GM23338 (cell line): ENCODE results near the gene LRRC3B. TPM values are rescaled to one million over a fixed set of nuclear protein-coding genes. Genes with fewer than 3 reads are reported as not detected.

Experiments used
- ATAC-seq: fragments of 200-7000 bp; cut with Tn5 transposase; 3 replicates; pipeline ENCODE4 v1.9.1; 2020
- DNase-seq: peaks from one replicate; pipeline ENCODE4 v3.0.0-alpha.2; 2015; ENCODE audit warnings: low spot score
- H2AFZ ChIP-seq: fragments of 200-600 bp; sonication (generic); 2 replicates; pipeline ENCODE4 v1.8.0; 2016; ENCODE audit warnings: antibody characterized with exemption, mild to moderate bottlenecking, moderate library complexity
- H3F3A ChIP-seq: fragments of 200-600 bp; sonication (generic); replicated peaks from 2 replicates; pipeline ENCODE4 v1.8.0; 2017; ENCODE audit warnings: antibody characterized with exemption, mixed run types, low read depth
- H3K27ac ChIP-seq: fragments of 200-600 bp; sonication (generic); 2 replicates; pipeline ENCODE4 v1.6.1; 2016; ENCODE audit warnings: low read depth
- H3K27me3 ChIP-seq: fragments of 200-600 bp; sonication (generic); 2 replicates; pipeline ENCODE4 v1.8.0; 2016; ENCODE audit warnings: mild to moderate bottlenecking, mixed run types, moderate library complexity; ENCODE audit not compliant: insufficient read depth
- H3K36me3 ChIP-seq: fragments of 200-600 bp; sonication (generic); 2 replicates; pipeline ENCODE4 v1.8.0; 2016; ENCODE audit warnings: mild to moderate bottlenecking; ENCODE audit not compliant: insufficient read depth
- H3K4me1 ChIP-seq: fragments of 200-600 bp; sonication (generic); 2 replicates; pipeline ENCODE4 v1.8.0; 2016; ENCODE audit warnings: mild to moderate bottlenecking, moderate library complexity; ENCODE audit not compliant: insufficient read depth
- H3K4me2 ChIP-seq: fragments of 200-600 bp; sonication (generic); 2 replicates; pipeline ENCODE4 v1.7.1; 2017; ENCODE audit warnings: mixed run types
- H3K4me3 ChIP-seq: fragments of 200-600 bp; sonication (generic); 2 replicates; pipeline ENCODE4 v1.6.1; 2016; ENCODE audit warnings: mixed run types
- H3K79me2 ChIP-seq: fragments of 200-600 bp; sonication (generic); replicated peaks from 2 replicates; pipeline ENCODE4 v1.8.0; 2017; ENCODE audit warnings: mild to moderate bottlenecking; ENCODE audit not compliant: insufficient read depth
- H3K9me2 ChIP-seq: fragments of 200-600 bp; sonication (generic); 2 replicates; pipeline ENCODE4 v1.8.0; 2017; ENCODE audit not compliant: insufficient read depth
- H4K20me1 ChIP-seq: fragments of 200-600 bp; sonication (generic); replicated peaks from 2 replicates; pipeline ENCODE4 v1.8.0; 2017; ENCODE audit warnings: mild to moderate bottlenecking; ENCODE audit not compliant: insufficient read depth
- H3K27ac Mint-ChIP-seq: 2 replicates; pipeline ENCODE4 v1.8.0; 2020; ENCODE audit warnings: inconsistent platforms, mild to moderate bottlenecking, moderate library complexity, mixed read lengths
- H3K27me3 Mint-ChIP-seq: 3 replicates; pipeline ENCODE4 v1.8.0; 2022; ENCODE audit warnings: low read depth, mild to moderate bottlenecking, moderate library complexity, mixed read lengths, inconsistent platforms; ENCODE audit not compliant: insufficient read depth, poor library complexity
- H3K36me3 Mint-ChIP-seq: 3 replicates; pipeline ENCODE4 v1.8.0; 2021; ENCODE audit warnings: low read depth, mild to moderate bottlenecking, inconsistent platforms, moderate library complexity, mixed read lengths
- H3K4me1 Mint-ChIP-seq: 3 replicates; pipeline ENCODE4 v1.8.0; 2020; ENCODE audit warnings: mild to moderate bottlenecking, inconsistent platforms, mixed read lengths
- H3K4me3 Mint-ChIP-seq: 3 replicates; pipeline ENCODE4 v1.8.0; 2021; ENCODE audit warnings: moderate library complexity, mild to moderate bottlenecking, inconsistent platforms, mixed read lengths
- H3K9me3 Mint-ChIP-seq: 3 replicates; pipeline ENCODE4 v1.8.0; 2020; ENCODE audit warnings: moderate library complexity, mild to moderate bottlenecking, inconsistent platforms, mixed read lengths
- CREB1 ChIP-seq: fragments of 250-450 bp; sonication (Bioruptor Pico); IDR thresholded peaks from 2 replicates; pipeline ENCODE4 v1.5.0; 2020; ENCODE audit warnings: low read depth, mild to moderate bottlenecking, moderate library complexity
- EZH2 ChIP-seq: fragments of 200-600 bp; sonication (generic); IDR thresholded peaks from one replicate; pipeline ENCODE4 v1.8.0; 2017; ENCODE audit warnings: antibody characterized with exemption, mild to moderate bottlenecking, low read depth; ENCODE audit not compliant: unreplicated experiment
- EZH2phosphoT487 ChIP-seq: fragments of 200-600 bp; sonication (generic); IDR thresholded peaks from one replicate; pipeline ENCODE4 v1.8.1; 2018; ENCODE audit warnings: antibody characterized with exemption; ENCODE audit not compliant: unreplicated experiment
- JUNB ChIP-seq: IDR thresholded peaks from one replicate; pipeline ENCODE4 v1.6.1; 2016; ENCODE audit warnings: antibody characterized with exemption; ENCODE audit not compliant: unreplicated experiment
- NANOG ChIP-seq: IDR thresholded peaks from 2 replicates; pipeline ENCODE4 v1.6.1; 2016; ENCODE audit warnings: antibody characterized with exemption, borderline replicate concordance
- POLR2AphosphoS5 ChIP-seq: IDR thresholded peaks from 2 replicates; pipeline ENCODE4 v1.6.1; 2016; ENCODE audit warnings: antibody characterized with exemption, low read depth
- REST ChIP-seq: IDR thresholded peaks from one replicate; pipeline ENCODE4 v1.6.1; 2018; ENCODE audit warnings: antibody characterized with exemption; ENCODE audit not compliant: unreplicated experiment
- STAT1 ChIP-seq: IDR thresholded peaks from one replicate; pipeline ENCODE4 v1.6.1; 2016; ENCODE audit warnings: antibody characterized with exemption; ENCODE audit not compliant: unreplicated experiment
- ZNF114 ChIP-seq: fragments of 250-450 bp; sonication (Bioruptor Pico); IDR thresholded peaks from 2 replicates; pipeline ENCODE4 v1.5.0; 2020; ENCODE audit warnings: mild to moderate bottlenecking, moderate library complexity
- ZNF331 ChIP-seq: fragments of 250-450 bp; sonication (Bioruptor Pico); IDR thresholded peaks from 2 replicates; pipeline ENCODE4 v1.5.0; 2020; ENCODE audit warnings: low read depth, mild to moderate bottlenecking, moderate library complexity
- ZNF462 ChIP-seq: fragments of 250-450 bp; sonication (Bioruptor Pico); IDR thresholded peaks from 2 replicates; pipeline ENCODE4 v1.5.0; 2020; ENCODE audit warnings: mild to moderate bottlenecking, moderate library complexity
- polyA plus RNA-seq: library from polyadenylated mRNA; unstranded; fragments of >200 nt; fragmentation: Nextera tagmentation; extraction: Ambion mirVana; gene quantifications from 2 replicates; pipeline ENCODE4 v1.2.1, GENCODE V29; 2016
- total RNA-seq: library from RNA; depleted of rRNA; stranded (reverse); fragments of >200 nt; shearing (Covaris generic); gene quantifications from 2 replicates; pipeline ENCODE4 v1.2.3, GENCODE V29; 2014
- TF ChIP-seq, protein P1 (sequence below): IDR thresholded peaks from 2 replicates; pipeline ENCODE4 v1.6.1; 2016; ENCODE audit warnings: antibody characterized with exemption
- TF ChIP-seq, protein P2 (sequence below), 2 experiments: fragments of 200-600 bp in 1 of 2; sonication (generic) in 1 of 2; conservative IDR thresholded peaks; 2 replicates each; pipeline versions ENCODE4 v1.5.1 to v1.6.1; 2016 to 2017; ENCODE audit warnings: antibody characterized with exemption in 2 of 2, low read depth in 2 of 2, mild to moderate bottlenecking in 2 of 2, moderate library complexity in 1 of 2

The LRRC3B gene
- total and polyA plus RNA-seq, 2 experiments from 2014 or later, result 7.1 to 13.2 TPM

DNA sequence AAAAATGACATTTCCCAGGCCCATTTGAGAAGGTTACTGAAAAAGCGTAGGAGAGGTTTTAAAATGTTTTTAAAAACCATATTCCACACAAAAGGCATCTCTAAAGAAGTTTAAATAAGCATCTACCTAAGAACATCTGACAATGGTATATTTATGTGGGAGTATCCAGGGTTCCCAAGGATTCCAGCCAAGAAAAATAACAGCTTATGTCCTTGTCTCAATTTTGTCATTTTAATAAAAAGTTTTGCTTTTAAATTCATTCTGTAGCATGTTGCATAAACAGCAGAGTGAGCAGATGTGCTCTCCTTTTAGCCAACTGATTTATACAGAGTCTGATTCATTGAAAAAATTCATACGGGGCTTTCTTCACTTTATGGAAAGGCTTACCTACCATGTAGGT, 129.9 kb downstream of the LRRC3B start:
- Mint-ChIP-seq H3K27me3 (no peaks in the 10 kb centered on the region), H3K9me3 (peaks cover 4% of the 10 kb centered on the region; the same call in 1 of the 3 replicates), H3K36me3 (no peaks in the 10 kb centered on the region), H3K4me3 (no peak overlapping the region), H3K27ac (no peak overlapping the region), H3K4me1 (no peaks in the 10 kb centered on the region)
- Histone ChIP-seq H3K4me1 (no peaks in the 10 kb centered on the region), H3K4me3 (no peak overlapping the region), H4K20me1 (no peaks in the 10 kb centered on the region), H3K27ac (no peak overlapping the region), H3K4me2 (no peak overlapping the region), H3K36me3 (no peaks in the 10 kb centered on the region), H3F3A (no peaks in the 10 kb centered on the region), H3K27me3 (no peaks in the 10 kb centered on the region), H3K9me2 (no peaks in the 10 kb centered on the region), H3K79me2 (no peaks in the 10 kb centered on the region), H2AFZ (no peak overlapping the region)
- ATAC-seq (no peak), DNase-seq (no peak)
- TF ChIP-seq, protein P1, sequence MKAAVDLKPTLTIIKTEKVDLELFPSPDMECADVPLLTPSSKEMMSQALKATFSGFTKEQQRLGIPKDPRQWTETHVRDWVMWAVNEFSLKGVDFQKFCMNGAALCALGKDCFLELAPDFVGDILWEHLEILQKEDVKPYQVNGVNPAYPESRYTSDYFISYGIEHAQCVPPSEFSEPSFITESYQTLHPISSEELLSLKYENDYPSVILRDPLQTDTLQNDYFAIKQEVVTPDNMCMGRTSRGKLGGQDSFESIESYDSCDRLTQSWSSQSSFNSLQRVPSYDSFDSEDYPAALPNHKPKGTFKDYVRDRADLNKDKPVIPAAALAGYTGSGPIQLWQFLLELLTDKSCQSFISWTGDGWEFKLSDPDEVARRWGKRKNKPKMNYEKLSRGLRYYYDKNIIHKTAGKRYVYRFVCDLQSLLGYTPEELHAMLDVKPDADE, result no peak
- no peak for TF ChIP-seq ZNF114 (CRISPR knock-in tag)
- TF ChIP-seq EZH2phosphoT487, result no peak
- no peak for TF ChIP-seq NANOG
- no peak for TF ChIP-seq POLR2AphosphoS5
- TF ChIP-seq, protein P2, sequence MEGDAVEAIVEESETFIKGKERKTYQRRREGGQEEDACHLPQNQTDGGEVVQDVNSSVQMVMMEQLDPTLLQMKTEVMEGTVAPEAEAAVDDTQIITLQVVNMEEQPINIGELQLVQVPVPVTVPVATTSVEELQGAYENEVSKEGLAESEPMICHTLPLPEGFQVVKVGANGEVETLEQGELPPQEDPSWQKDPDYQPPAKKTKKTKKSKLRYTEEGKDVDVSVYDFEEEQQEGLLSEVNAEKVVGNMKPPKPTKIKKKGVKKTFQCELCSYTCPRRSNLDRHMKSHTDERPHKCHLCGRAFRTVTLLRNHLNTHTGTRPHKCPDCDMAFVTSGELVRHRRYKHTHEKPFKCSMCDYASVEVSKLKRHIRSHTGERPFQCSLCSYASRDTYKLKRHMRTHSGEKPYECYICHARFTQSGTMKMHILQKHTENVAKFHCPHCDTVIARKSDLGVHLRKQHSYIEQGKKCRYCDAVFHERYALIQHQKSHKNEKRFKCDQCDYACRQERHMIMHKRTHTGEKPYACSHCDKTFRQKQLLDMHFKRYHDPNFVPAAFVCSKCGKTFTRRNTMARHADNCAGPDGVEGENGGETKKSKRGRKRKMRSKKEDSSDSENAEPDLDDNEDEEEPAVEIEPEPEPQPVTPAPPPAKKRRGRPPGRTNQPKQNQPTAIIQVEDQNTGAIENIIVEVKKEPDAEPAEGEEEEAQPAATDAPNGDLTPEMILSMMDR (conservative IDR thresholded peaks at IDR 0.05; ENCODE audit: low read depth in 2 of 2), result no peak
- no peak for TF ChIP-seq REST
- TF ChIP-seq ZNF462 (CRISPR knock-in tag), result no peak
- no peak for TF ChIP-seq ZNF331
- no peak for TF ChIP-seq JUNB
- TF ChIP-seq STAT1, result no peak
- TF ChIP-seq EZH2, result no peak
- no peak for TF ChIP-seq CREB1 (CRISPR knock-in tag)
